Fibroblast of peridontal ligament (primary cell): Measurements from ENCODE around the gene CMTR1.
"Not testable (repeated sequence)": the region's sequence is repeated elsewhere in the genome, so short reads cannot be mapped to it uniquely, and the experiment has no call there.

ENCODE experiments used
- DNase-seq: peaks from one replicate; pipeline ENCODE4 v3.0.0-alpha.2; 2010; ENCODE audit errors: extremely low read depth

CMTR1 gene

DNA sequence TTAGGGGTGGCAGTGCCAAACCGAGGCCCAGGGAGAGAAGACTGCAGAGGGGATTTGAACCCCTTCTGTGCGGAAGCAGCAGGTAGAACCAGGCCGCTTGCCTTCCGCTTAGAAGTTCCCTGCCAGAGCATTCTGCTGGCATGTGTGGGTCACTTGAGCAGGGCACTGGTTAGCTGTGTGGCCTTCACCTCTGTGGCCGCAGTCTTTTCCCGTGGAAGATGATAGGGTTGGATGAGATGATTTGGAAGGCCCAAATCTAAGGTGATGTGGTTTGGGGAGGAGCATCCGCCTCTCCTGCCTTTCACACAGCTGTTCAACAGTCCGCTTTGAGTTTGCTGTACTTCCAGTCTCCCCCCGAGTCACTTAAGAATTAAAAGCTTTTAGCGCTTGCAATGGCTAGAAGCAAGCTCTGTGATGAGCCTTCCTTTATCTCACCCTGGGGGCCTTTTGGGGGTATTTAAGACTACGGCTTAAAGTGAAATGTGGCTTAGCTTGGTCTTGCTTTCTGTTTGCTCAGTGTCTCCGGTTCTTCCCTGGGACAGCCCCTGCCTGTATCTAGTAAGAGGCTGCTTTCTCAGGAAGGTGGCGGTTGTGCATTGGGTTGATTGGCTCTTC lies 743 bp downstream of the CMTR1 start:
- peak; percentile 27 for DNase-seq

DNA sequence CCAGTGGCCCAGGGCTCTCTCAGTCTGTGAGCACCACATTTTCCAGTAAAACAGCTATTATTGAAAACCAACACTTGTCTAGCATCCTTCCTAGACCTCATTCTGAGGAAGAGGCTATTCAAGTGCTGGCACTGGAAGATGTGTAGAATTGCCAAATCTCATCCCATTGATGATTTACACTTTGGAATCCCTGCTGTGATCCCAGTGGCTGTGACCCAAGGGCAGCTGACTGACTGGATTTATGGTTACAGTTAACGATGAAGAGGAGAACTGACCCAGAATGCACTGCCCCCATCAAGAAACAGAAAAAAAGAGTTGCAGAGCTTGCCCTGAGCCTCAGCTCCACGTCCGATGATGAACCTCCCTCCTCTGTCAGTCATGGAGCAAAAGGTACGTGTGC lies 2.4 kb downstream of the CMTR1 start:
- no peak for DNase-seq

DNA sequence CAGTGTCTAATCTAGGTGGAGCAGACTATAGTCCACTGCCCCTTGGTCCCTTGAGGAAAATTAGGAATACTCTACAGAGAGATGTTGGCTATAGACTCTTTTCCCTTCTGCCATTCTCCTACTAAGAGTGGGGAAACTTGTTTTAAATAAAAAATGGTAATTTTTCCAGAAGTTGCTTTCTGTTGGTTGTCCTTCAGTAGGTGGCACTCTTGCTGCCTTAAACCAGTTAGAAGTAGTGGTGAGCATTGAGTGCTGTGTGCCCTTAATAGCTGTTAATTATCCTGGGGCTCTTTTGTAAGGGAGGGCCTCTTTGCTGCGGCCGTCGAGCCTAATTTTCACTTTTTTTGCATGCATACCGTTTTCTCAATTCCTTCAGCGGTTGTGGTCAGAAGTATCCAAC lies 2.8 kb downstream of the CMTR1 start:
- no peak for DNase-seq

DNA sequence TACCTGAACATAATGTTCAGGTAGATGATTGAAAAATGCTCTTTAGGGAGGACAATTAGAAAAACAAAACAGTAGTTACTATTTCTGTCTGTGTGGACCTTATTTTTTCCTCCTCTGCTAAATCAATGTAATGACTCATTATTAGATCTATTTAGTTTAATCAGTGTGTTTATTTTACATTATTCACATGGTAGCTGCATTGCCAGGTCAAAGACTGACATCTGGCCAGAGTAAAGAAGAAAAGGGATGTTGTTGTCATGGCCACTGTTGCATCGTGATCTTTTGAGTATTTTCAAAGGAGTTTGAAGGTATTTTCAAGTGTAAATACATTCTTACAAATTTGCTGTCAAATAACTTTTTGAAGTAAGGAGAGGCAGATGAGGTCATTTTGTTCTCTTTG lies 5.9 kb downstream of the CMTR1 start:
- no peak for DNase-seq

DNA sequence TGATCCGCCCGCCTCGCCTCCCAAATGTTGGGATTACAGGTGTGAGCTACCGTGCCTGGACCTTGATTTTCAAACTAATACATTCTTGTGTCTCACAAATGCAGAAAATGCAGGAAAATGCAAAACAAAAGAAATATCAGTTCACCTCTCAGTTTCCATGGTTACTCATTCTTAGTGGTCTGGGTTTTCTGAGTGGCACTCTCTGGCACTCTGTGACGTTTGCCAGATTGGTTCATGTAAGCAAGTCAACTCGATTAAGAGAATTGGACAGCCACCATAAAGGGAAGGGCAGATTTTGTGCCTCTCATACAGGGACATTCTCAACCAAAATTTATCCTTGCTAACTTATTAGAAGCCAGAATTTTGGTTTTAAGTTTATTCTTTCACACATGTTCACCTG lies 8.6 kb downstream of the CMTR1 start:
- peak; percentile 8 for DNase-seq

DNA sequence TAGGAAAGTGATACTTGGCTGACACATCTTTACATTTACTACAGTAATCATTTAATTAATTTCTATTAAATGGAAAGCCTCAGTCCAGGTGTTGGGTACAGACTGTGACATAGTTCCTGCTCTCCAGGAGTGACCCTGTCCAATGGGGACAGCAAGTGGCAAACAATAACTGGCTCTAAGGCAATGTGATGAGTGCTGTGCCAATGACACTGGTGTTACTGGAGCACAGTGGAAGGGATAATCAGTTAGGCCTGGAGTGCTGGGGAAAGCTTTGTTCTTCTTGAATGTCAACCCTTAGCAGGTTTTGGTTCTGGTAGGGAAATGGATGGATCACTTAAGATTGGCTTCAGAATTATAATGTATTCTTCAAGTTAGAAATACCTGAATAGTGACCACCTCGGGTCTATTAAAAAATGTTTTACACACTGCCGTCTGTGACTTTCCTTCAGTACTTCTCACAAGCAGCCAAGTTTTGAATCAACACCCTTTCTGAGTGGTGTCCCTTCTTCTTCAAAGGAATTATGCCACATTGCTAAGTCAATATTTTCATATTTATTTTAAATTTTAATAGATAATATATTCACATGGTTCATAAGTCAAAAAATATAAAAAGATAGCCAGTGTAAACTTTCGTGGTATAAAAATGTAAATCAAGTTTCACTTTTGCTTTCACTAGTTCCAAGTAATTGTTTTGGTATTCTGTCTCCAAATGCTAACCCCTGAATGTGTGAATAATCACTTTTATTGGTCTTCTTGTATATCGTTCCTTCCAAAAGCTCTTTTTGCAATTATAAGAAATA lies 9.6 kb downstream of the CMTR1 start:
- DNase-seq, result peak; percentile 41

DNA sequence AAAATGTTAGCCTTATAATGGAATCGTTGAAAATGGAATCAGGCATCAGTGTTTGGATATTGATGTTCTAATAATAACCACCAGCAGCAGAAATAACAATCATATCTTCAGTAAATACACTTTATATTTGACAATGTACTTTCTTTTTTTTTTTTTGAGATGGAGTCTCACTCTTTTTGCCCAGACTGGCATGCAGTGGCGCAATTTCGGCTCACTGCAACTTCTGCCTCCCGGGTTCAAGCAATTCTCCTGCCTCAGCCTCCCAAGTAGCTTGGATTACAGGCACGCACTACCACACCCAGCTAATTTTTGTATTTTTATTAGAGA lies 10.2 kb downstream of the CMTR1 start:
- not testable (repeated sequence) for DNase-seq

DNA sequence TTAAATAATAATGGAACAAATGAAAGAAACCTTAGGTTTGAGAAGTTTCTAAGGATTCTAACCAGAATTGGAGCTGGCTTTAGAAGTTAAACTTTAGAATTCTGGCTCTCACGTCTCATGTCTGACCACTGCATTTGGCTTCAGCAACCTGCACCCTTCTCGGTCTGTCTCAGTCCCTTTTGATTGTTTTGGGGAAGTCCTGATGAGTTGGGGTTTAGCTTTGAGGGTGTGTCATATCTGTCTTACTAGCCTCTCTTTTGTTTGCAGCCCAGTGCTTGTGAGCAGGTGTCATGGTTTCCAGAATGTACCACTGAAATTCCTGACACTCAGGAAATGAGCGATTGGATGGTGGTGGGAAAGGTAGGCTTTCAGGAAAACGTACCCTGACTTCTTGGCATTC lies 17.0 kb downstream of the CMTR1 start:
- no peak for DNase-seq

DNA sequence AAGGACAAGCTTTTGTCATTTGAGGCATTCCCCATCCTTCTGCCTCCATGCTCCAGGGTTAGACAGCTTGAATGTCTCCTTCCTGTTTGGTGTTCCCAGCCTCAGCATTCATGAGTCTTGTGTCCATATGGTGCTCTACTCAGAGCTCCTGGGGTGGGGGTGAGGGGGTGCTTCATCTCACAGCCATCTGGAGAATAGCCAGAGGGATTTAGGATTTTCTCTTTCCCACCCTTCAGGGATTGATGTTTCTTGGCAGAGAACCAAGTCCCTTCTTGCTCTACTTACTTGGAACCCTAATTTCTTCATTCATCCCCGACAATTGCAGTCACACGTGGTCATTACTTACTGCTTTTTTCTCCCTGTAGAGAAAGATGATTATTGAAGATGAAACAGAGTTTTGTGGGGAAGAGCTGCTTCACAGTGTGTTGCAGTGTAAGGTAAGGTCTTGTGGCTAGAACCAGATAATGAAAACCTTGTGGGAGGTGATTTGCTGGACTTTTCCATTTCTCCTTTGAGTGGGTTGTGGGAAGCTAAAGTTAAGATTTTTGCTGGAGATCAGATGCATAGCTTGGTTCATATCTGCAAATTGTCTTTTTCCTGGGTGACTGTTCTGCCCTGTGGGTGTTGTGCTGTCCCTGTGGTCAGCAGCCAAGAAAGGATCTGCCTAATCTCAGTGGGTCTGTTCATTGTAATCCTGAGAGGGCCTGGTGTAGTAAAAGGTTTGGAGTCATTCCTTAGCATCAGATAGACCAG lies 18.6 kb downstream of the CMTR1 start:
- no peak for DNase-seq

DNA sequence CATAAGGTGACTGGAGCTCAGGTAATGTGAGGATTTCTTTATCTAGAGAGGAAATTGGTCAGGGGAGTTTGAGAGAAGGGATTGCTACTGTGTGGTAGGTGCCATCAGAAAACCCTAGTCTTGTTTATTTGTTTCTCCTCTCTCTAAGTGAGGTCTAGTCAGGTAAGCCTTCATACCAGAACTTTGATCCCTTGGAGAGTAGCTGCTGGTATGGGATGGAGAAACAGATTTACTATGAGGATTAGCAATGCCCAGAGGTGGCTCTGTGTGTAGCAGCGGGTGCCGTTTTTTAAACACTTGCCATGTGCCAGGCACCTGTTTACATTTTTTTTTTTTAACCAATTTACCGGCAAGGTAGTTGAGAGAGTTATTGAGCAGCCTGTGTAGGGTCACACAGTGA lies 19.5 kb downstream of the CMTR1 start:
- no peak for DNase-seq

DNA sequence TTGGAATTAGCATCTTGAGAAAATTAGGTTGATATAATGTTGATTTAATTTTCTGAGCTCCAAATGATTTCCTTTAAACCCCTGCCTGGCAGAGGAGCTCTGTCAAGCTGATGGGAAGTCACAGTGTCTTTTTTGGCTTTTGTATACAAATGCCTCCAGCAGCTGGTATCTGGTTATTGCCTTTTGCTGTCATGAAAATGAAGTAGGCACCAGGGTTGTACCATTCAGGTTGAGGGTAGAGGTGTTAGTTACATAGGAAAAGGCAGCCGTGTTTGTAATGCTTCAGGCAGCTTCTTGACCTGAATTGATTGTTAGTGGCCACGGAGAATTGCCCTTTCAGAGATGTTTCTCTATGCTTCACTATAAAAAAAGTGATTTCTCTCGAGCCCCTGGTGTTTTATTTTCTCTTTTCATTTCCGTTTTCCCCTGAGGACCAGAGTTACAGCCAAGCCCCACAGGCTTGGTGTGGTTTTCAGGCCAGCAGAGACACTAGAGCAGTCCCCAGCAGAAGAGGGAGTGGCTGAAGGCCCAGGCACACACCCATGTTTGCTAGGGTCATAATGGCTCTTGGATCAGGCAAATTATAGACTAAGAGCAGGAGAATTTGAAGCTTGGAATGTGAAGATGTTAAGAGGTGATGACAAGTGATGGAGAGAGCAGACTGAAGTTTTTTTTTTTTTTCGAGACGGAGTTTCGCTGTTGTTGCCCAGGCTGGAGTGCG lies 21.6 kb downstream of the CMTR1 start:
- no peak for DNase-seq

DNA sequence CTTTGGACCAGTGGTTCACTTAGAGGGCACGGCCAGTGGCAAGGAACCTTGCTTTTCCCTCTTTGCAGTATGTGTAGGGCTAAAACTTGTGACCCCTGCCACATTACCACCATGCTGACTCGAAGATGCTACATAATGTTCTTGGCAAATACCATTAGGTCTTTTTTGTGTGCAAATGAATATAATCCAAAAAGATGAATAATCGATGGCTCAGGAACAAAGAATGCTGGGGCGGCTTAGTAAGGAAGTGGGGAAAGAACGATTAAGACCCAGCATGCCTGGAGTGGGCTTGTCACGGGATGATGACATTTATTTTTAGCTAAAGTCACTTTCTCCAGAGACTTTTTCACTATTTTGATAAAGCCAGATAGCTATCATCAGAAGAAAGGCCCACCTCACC lies 23.1 kb downstream of the CMTR1 start:
- peak; percentile 74 for DNase-seq

DNA sequence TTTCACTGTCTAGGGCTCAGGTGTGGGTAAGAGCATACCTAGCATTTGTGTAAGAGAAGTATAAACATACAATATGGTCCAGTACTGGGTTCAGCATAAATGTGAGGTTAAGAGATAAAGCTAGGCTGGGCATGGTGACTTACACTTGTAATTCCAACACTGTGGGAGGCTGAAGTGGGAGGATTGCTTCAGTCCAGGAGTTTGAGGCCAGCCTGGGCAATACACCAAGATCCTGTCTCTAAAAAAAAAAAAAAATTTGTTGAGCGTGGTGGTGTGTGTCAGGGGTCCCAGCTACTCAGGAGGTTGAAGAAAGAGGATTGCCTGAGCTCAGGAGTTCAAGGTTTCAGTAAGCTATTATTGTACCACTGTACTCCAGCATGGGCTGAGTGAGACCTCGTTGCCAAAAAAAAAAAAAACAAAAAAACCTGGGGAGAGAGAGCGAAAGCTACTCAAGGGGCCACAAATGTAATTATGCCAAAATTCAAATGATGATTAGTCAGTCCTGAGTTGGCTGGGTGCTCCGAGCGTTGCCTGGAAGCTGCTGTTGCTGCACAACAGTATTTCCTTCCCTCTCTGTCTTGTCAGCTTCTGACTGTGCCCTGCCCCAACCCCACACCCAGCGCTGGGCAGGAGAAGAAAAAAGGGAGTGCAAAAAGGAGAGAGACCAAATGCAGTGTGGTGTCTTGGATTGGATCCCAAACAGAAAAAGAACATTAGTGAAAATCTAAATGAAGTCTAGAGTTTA lies 24.0 kb downstream of the CMTR1 start:
- DNase-seq, result peak; percentile 90

DNA sequence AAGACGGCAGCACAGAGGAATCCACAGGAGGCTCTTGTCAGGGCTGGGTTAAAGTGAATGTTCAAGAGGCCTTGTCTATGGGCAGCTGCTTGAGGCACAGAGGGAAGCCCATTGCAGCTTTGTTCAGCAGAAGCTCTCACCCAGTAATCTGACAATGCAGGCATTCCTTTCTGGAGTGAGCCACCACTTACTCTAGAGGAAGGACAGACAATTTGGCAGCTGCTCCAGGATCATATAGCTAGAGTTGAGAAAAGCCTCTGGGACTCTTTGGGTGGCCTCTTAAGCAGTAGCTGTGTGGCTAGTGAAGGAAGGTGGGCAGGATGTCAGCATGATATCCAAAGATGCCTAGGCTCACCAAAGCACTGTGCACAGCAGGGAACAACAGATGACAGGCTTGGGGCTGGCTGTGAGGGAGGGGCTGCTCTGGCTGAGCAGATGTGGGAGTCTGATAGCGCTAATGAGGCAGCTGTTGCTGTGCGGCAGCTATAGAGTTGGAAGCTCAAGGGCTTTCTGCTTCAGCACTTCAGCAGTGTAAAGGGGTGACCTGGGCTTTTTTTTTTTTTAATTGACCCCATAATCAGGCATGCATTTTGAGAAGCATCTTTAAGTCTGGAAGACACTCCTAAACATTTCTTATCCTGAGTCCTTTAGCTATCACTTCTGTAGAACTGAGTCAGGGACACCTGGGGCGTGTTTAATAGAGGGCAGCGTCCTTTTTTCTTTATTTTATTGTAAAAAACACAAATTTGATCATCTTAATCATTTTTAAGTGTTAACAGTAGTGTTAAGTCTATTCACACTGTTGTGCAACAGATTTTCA lies 27.2 kb downstream of the CMTR1 start:
- DNase-seq, result no peak

DNA sequence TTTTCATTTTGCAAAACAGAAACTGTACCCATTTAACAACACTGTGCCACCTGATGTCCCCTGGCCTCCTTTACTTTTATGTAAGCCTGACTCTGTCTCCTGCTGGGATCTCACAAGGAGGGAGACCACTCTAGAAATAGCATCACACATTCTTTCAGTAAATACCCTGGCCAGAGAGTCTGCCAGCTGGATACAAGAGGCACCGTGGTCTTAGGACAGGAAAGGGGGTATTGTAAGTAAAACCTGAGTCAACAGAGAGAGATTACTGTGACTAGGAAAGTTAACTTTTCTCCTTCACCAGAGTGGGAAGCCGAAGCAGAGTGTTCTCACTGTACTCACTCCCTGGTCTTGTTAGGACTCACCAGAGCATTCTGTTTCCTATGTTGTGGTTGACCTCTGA lies 27.8 kb downstream of the CMTR1 start:
- no peak for DNase-seq

DNA sequence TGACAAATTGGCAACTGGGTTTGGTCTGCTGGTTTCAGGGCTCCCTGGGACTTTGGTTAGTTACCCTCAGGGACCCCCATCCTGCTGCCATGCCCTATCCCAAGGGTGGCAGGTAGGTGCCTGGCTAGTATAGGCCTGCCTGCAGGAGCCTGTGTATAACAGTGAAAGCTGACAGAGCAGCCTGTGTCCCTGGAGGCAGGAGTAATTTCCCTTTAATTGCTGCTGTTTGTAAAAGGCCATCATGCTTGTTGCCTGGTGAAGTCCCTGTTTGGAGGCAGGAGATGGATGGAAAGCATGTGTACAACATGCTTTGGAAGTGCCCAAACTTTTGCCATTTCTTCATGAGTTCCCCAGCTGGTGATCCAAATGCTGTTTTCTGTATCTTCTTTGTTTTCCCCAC lies 30.1 kb downstream of the CMTR1 start:
- DNase-seq, result no peak

DNA sequence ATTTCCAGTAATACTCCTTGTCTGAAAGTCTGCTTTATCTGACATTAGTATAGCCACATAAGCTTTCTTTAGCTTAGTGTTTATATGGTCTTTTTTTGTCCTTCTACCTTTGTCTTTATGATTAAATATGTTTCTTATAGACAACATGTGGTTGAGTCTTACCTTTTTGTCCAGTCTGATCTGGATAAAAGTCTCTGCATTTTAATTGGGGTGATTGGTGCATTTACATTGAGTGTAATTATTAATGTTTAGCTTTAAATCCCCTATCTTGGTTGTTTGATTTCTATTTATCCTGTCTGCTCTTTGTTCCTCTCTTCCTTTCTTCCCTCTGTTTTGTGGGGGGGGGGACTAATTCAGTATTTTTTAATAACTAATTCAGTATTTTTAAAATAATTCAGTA lies 34.7 kb downstream of the CMTR1 start:
- no peak for DNase-seq

DNA sequence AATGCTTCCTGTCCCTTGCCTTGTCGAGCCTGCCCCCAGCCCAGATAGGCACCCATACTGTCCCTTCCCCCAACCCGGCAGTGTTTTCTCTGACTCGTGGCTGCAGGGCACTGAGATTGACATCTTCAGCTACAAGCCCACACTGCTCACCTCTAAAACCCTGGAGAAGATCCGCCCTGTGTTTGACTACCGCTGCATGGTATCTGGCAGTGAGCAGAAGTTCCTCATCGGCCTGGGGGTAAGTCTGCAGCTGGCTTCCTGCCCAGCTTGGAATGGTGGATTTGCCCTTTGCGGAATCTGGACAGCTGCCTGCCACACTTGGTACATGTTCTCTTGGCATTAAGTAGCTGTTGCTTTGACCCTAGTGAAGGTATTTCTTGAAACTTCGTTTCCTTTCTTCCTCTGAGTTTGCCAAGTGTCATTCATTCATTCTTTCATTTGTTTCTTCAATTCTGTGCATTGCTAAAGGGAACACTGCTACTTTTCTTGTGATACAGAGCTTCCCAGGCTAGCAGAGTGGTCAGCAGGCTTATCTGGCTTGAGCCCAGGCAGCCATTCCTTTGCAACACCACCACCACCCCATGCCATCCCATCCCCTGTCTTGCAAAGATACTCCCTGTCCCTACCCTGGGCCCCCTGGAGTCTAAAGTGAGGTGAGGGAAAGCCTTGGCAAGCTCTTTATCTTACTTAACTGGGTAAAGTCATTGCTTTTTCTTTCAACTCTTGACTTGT lies 40.5 kb downstream of the CMTR1 start:
- peak; percentile 51 for DNase-seq

DNA sequence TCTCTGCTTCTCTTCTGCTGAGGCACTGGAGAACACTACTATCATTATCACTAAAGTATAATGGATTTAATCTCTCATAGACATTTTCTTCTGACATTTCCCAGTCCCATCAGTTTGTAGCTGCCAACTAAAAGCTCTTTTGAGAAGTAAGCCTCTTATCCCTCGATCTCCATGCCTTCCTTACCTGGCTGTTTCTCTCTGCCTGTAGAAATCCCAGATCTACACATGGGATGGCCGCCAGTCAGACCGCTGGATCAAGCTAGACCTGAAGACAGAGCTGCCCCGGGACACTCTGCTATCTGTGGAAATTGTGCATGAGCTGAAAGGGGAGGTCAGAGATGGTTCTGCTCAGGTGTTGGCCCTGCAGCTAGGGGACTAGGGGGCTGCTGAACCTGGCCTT lies 41.3 kb downstream of the CMTR1 start:
- no peak for DNase-seq

DNA sequence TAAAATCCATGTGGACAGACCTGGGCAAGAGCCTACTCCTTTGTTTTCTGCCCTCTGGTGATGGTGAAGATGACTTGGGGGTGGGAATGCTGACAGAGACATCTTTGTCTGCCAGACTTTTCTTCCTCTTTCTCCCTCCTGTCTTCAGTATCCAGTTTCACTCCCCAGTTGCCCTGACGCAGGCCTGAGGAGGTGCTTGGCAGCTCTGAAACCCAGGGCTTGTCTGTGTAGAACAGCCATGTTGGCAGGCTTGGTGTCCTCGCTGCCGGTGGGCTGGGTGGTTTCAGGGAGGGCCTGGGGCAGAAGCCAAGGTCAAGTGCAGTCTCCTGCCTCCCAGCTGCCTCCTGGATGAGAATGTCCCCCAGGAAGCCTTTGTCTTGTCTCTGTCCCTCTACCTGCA lies 44.2 kb downstream of the CMTR1 start:
- DNase-seq, result no peak
